GM18505 (cell line): ENCODE measurements around the gene ALB.
A peak's percentile ranks its signal among the peaks of the same experiment; 100 is the strongest.

Source experiments
- ATAC-seq: cut with Tn5 transposase; IDR thresholded peaks from one replicate; pipeline ENCODE4 v1.9.1; 2021; ENCODE audit not compliant: unreplicated experiment
- POLR2A ChIP-seq: IDR thresholded peaks from 4 replicates; pipeline ENCODE4 v1.6.1; 2011; ENCODE audit warnings: borderline replicate concordance; ENCODE audit not compliant: insufficient read depth, insufficient read length; ENCODE audit errors: extremely low read depth

The ALB gene

DNA sequence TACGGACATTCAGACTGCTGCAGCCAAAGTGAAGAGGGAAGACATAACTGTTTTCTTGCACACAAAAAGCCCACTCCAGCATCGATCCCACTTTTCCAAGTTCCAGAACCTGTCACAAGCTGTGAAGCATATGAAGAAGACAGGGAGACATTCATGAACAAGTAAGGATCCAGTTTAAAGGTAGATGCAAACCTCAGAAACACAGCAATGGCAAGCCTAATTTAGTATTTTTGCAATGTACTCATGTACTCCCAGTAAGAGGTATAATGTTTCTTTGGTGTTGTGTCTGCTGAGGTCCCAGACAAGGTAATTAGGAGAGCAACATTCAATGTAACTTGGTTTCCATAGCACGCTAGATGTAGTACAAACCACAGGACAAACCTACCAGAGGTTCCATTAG lies 36.6 kb downstream of the ALB start:
- TF ChIP-seq POLR2A: no peak
- ATAC-seq: no peak

DNA sequence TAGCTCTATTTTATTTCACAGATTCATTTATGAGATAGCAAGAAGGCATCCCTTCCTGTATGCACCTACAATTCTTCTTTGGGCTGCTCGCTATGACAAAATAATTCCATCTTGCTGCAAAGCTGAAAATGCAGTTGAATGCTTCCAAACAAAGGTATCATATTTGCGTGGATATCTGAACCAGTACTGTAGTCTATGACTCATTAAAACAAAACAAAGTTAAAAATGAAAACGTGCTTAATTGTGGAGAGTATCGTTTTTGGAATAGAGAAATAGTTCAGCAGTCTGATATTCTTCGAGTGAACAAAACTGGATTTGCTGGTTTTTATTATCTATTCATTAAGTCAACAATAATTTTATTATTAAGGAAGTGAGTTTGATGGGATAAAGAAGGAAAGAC lies 38.2 kb downstream of the ALB start:
- no peak for TF ChIP-seq POLR2A
- no peak for ATAC-seq

DNA sequence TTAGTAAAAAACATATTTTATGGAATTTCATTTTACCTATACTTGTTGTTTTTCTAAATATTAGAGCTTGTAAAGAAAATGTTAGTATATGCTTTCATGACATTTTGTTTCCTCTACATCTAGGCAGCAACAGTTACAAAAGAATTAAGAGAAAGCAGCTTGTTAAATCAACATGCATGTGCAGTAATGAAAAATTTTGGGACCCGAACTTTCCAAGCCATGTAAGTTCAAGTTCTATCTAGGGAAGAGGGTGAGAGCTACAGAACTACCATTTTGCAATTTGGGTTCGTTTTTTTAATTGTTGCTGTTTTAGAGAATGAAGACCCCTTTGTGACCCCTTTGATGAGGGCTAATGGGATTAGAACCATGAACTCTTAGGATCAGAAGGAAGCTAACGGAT lies 39.1 kb downstream of the ALB start:
- ATAC-seq: no peak
- TF ChIP-seq POLR2A: no peak

DNA sequence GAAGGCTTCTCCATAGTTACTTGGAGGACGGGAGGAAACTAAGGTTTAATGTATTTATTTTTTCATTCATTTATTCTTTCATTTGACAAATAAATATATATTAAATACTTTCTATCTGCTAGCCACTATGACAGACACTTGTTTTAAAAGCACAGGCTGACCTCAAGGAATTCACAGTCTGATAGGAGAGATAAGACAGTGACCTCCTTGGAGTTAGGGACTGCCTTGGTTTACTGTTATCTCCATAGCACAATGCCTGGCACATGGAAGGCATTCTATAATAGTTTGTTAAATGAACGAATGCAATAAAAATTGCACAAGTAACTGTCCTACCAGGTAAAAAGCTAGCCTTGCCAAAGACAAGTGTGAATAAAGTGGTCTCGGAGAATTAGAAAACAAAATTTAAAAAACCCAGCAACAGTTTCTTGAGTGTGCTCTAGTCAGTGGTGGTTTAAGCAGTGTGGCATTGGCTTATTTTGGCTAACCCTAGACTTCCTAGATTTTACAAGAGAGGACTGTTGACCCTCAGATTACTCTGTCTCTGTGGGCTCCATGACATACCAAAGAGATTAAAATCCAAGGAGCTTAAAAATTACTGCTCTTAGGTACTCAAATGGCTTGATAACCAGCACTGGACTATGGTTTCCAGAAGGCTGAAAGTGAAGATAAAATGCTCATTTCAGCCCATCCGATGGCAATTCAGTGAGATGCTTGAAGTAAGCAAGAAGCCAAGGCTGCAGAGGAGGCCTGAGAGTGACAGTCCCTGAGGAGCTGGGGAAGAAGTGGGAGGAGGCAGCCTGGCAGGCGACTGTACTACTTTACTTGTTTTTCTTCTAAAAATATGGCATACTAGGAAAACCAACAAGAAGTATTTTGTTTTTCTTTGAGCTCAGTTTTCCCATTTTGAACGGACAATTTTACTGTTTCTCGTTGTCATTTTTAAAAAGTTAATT lies 41.6 kb downstream of the ALB start:
- ATAC-seq: no peak
- TF ChIP-seq POLR2A: no peak

DNA sequence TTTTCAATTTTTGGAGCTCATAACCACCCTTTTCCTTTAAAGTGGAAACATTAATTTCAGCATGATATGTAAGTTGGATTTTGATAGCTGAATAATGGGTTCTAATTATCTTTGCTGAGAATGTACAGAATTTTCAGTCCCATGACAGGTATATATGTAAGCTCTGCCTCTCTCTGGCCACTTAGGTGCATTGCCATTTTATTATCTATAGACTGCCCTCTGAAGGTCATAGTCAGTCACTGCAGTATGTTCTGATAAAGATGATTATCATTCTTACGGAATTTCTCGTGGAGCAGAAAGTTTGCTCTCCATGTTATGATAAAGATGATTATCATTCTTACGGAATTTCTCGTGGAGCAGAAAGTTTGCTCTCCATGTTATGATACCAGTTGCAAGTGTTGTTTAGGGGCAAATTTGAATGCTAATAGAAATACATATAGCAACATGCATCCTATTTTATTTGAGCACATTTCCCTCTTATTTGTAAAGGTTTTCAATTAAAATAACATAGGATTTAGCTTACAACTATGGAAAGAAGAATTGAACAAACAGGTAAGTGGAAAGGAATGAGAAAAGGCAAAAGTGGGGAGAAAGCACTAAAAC lies 42.4 kb downstream of the ALB start:
- no peak for TF ChIP-seq POLR2A
- peak; percentile 99 for ATAC-seq

DNA sequence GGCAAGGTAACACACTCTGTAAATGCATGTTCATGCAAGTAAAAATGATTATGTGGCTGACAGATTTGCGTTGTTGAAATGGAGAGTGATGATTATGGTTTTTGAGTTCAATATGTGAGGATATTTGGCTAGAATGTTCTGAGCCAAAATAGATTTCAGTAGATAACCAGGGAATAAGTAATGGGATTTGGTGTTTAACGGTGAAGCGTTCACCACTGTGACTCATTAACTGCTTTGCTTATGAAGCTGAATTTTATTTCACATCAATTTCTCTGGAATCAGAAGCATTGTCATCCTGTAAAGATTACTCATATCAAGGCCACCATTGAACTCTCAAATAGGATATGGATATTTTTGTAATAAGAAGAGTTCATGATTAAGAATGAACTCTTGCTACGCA lies 43.6 kb downstream of the ALB start:
- ATAC-seq: no peak
- no peak for TF ChIP-seq POLR2A

DNA sequence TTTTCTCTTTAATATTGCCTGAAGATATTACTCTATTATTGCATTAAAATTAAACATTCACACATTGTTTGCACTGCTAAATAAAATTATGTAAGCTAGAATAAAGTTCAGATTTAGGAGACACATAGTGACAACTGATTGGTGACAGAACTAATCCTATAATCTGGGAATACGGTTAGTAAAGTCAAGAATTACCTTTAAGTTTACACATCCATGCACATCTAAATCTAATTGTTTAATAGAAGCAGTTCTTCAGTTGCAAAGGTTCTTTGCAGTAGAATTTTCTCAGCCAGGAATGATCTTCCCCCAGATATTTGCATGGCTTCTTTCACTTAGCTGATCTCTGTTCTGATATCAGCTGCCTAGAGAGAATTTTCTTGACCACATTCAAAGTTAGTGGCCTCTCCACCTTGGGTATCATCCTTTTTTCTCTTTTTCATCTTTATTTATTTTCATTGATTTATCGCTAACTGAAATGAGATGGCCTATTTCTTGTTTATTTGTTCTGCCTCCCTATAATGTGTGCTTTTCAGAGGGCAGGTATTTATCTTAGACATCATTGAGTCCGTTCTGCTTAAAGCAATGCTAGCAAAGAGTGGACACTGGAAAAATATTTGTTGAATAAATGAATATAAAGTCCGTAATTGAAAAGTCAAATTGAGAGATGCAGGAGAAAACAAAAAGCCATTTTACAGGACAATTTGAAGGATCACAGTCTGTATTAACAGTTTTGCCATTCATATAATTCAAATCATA lies 44.5 kb downstream of the ALB start:
- ATAC-seq: no peak
- no peak for TF ChIP-seq POLR2A

DNA sequence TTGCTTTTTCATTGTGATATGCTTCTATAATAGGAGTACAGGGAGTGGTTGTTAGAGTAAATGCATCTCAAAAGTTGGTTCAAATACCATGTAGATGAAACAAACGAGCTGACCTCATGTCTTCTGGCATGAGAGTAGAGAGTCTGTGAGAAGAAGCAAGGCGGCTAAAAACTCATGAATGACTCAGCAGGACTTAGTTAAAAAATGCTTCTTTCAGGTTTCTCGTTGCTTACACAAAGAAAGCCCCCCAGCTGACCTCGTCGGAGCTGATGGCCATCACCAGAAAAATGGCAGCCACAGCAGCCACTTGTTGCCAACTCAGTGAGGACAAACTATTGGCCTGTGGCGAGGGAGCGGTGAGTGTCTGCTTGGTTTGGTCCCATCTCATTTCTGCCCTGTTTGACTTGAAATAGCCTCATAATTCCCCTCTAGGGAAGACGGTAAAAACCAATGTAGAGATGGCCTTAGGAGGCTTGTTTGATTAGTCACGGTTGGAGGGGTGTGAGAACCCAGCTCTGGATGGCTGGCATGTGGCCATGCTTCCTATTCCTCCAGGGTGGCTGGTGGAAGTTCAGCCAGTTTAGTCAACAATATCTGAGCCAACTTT lies 46.4 kb downstream of the ALB start:
- no peak for TF ChIP-seq POLR2A
- ATAC-seq: no peak

DNA sequence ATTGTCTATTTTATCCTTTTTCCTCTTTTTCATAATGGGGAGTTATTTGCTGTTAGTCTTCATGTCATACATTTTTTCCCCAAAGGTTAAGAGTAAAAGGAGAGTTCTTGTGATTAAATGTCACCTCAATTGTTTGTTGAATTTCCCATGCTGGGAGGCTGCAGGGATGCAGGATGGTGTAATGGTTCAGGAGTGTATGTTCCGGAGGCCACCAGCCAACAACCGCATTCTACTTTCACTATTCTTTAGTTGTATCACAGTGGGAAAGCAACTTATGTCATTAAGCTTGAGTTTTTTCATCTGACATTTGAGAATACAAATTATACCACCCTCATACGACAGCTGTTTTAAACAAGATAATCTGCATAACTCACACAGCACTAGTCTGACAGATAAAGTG lies 47.3 kb downstream of the ALB start:
- no peak for TF ChIP-seq POLR2A
- ATAC-seq: no peak

DNA sequence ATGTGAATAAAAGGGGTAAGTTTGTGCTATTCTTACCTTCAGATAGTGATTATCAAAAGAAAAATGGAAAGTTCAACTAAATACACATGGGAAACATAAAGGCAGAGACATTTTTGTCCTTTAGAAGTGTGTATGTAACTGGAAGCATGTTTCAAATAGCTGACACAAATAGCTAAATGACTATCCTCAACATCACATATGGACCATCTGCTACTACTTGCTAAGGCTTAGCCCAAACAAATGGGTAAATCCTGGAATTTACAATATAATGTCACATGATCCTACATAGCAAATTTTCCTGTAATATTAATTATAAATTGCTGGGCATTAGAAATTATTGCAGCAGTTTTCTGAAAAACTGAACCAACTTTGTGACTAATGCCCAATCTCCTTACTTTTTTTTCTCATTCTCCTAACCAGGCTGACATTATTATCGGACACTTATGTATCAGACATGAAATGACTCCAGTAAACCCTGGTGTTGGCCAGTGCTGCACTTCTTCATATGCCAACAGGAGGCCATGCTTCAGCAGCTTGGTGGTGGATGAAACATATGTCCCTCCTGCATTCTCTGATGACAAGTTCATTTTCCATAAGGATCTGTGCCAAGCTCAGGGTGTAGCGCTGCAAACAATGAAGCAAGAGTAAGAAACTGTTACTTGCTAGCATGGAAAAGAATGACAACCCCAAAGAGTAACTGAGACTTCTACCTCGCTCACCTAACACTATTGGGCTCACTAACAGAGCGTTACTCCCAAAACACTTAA lies 48.1 kb downstream of the ALB start:
- ATAC-seq: no peak
- TF ChIP-seq POLR2A: no peak

DNA sequence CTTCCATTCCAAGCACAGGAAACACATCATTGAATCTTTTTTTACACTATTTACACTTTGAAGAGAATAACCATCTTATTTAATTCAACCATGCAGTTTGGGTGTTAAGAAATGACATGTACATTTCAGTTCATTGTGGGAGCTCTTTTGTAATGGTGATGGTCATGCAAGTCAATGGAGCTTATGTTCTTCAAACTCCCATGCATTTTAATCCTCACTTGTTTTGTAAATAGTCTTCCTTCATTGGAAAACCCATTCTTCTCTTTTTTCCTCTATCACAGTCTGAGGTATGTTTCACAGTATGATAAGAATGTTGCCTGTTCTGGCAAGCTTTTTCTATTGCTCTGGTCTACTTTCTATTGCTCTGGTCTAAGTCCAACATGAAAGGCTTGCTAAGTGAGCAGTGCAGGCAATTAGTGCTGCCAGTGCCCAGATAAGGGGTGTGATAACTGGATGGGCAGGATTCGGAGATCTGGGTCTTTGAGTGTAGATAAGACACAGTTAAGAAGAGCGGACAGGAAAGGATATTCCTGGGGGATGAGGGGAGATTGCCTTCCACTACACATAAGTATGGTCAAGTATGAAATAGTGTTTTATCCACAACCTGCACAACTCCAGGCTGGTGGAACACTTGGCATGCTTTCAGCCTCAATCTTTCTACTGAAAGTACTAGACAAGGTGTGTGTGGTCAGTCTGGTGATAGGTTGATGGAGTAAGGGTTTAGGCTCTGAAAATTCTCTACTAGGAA lies 49.0 kb downstream of the ALB start:
- TF ChIP-seq POLR2A: no peak
- ATAC-seq: no peak

DNA sequence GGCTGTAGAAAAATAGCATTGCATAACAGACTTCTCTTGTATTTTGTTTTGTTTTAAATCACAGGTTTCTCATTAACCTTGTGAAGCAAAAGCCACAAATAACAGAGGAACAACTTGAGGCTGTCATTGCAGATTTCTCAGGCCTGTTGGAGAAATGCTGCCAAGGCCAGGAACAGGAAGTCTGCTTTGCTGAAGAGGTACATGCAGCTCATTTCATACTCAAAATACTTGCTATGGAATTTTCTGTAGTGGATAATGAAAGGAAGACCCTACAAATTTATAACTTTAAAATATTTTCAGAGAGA lies 49.6 kb downstream of the ALB start:
- TF ChIP-seq POLR2A: no peak
- no peak for ATAC-seq
